ENCODE measurements around the gene RALGAPB.

- TF ChIP-seq CTCF (IDR thresholded peaks at IDR 0.05; ENCODE audit: low read length) (no peak), EZH2phosphoT487 (IDR thresholded peaks at IDR 0.05; ENCODE audit: low read length) (no peak), EZH2 (optimal IDR thresholded peaks at IDR 0.05; ENCODE audit: low read depth, low read length) (no peak)
Observed at GRCh38 chr20:38445901-38446425, 26.7 kb upstream of the RALGAPB start.

All from MM.1S (cell line).